Measurements from ENCODE around the gene USP43.

- TF ChIP-seq POLR2A (IDR thresholded peaks at IDR 0.05) (no peak), CTCF (IDR thresholded peaks at IDR 0.05) (no peak)
These were observed 57.8 kb downstream of the USP43 start for GRCh38 chr17:9702914-9703780.

All from body of pancreas (tissue), 4 donors.